22Rv1 (cell line): ENCODE data around the gene PSMB2.

ENCODE experiments used
- ZFX ChIP-seq: fragments of 450-650 bp; IDR thresholded peaks from 2 replicates; pipeline ENCODE4 v1.6.1; 2017; ENCODE audit warnings: antibody characterized with exemption, borderline replicate concordance
- TF ChIP-seq, protein P1 (sequence below): fragments of 450-650 bp; IDR thresholded peaks from 2 replicates; pipeline ENCODE4 v1.5.1; 2017; ENCODE audit warnings: mild to moderate bottlenecking

DNA sequence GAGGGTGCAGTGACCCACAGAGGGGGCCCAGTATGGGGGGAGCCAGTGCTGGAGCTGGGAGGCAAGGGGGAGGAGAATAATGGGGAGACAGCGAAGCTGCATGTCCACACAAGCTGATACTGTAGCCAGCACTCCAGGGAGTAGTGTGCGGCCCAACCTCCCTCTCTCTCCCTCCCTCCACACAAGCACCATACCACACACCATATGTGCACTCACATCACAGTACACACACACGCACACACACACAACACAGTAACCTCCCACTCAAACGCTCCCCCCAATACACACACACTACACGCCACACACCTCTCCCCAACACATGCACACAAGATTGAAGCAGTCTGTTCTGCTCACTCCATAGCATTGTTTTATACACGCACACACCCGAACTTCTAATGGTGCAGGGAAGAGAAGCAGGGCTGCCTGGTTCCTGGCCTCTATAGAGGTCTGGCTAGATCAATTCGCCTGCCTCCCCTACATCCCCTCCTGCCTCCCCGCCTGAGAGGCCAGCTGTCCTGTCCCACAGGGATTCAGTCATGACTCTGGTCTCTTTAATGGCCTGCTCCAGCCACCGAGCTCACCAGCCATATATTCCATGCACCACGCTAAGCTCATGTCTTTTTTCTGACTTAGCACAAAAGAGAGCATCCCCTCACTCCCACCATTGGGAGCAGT, 79.9 kb downstream of the PSMB2 start:
- TF ChIP-seq, protein P1, sequence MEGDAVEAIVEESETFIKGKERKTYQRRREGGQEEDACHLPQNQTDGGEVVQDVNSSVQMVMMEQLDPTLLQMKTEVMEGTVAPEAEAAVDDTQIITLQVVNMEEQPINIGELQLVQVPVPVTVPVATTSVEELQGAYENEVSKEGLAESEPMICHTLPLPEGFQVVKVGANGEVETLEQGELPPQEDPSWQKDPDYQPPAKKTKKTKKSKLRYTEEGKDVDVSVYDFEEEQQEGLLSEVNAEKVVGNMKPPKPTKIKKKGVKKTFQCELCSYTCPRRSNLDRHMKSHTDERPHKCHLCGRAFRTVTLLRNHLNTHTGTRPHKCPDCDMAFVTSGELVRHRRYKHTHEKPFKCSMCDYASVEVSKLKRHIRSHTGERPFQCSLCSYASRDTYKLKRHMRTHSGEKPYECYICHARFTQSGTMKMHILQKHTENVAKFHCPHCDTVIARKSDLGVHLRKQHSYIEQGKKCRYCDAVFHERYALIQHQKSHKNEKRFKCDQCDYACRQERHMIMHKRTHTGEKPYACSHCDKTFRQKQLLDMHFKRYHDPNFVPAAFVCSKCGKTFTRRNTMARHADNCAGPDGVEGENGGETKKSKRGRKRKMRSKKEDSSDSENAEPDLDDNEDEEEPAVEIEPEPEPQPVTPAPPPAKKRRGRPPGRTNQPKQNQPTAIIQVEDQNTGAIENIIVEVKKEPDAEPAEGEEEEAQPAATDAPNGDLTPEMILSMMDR: no peak
- no peak for TF ChIP-seq ZFX
